H1 (cell line): ENCODE measurements around the gene TFAP2B. TPM values are rescaled to one million over a fixed set of nuclear protein-coding genes. Genes with fewer than 3 reads are reported as not detected.

Experiments used
- CHD1 ChIP-seq: IDR thresholded peaks from 2 replicates; pipeline ENCODE4 v1.6.1; 2012; ENCODE audit warnings: low read depth, low read length, improper control_type of control experiment
- CHD7 ChIP-seq: fragments of 300-600 bp; sonication (generic); IDR thresholded peaks from 2 replicates; pipeline ENCODE4 v1.7.1; 2012; ENCODE audit warnings: low read length, moderate library complexity, mild to moderate bottlenecking, inconsistent platforms; ENCODE audit not compliant: insufficient replicate concordance
- CREB1 ChIP-seq: IDR thresholded peaks from 2 replicates; pipeline ENCODE4 v1.6.1; 2012; ENCODE audit warnings: inconsistent platforms
- HDAC6 ChIP-seq: IDR thresholded peaks from one replicate; pipeline ENCODE4 v1.7.1; 2012; ENCODE audit warnings: low read depth, mild to moderate bottlenecking, inconsistent platforms, low read length, moderate library complexity
- JUN ChIP-seq: IDR thresholded peaks from 2 replicates; pipeline ENCODE4 v1.6.1; 2011; ENCODE audit warnings: low read depth, mild to moderate bottlenecking, improper control_type of control experiment, low read length
- KDM4A ChIP-seq: IDR thresholded peaks from one replicate; pipeline ENCODE4 v1.7.1; 2012; ENCODE audit warnings: low read depth, mild to moderate bottlenecking, moderate library complexity, low read length, inconsistent platforms; ENCODE audit not compliant: severe bottlenecking
- KDM5A ChIP-seq: fragments of 200-600 bp; IDR thresholded peaks from 2 replicates; pipeline ENCODE4 v1.7.1; 2012; ENCODE audit warnings: mild to moderate bottlenecking, low read length, inconsistent platforms, mixed read lengths
- POU5F1 ChIP-seq: IDR thresholded peaks from 2 replicates; pipeline ENCODE4 v1.6.1; 2011; ENCODE audit warnings: low read depth, mild to moderate bottlenecking, low read length, moderate library complexity
- RBBP5 ChIP-seq: IDR thresholded peaks from 2 replicates; pipeline ENCODE4 v1.7.1; 2012; ENCODE audit warnings: low read depth, mild to moderate bottlenecking, inconsistent platforms, low read length, moderate library complexity, borderline replicate concordance
- SIN3A ChIP-seq, 2 experiments: IDR thresholded peaks in 1 of 2; conservative IDR thresholded peaks in 1 of 2; 2 replicates each; pipeline ENCODE4 v1.6.1; 2011 to 2012; ENCODE audit warnings: low read length in 2 of 2, improper control_type of control experiment in 1 of 2, low read depth in 1 of 2, mild to moderate bottlenecking in 1 of 2
- SIRT6 ChIP-seq: IDR thresholded peaks from one replicate; pipeline ENCODE4 v1.7.1; 2012; ENCODE audit warnings: low read length, inconsistent platforms
- SP1 ChIP-seq: IDR thresholded peaks from 2 replicates; pipeline ENCODE4 v1.6.1; 2011; ENCODE audit warnings: low read depth, low read length
- polyA plus RNA-seq, 7 experiments: library from polyadenylated mRNA; depleted of rRNA in 3 of 7; stranded (reverse) in 5 of 7; unstranded in 2 of 7; fragments of >200 nt in 5 of 7; fragments of 200-250 nt in 2 of 7; gene quantifications; 1 replicate in 5 of 7; 2 replicates in 1 of 7; 4 replicates in 1 of 7; pipeline versions ENCODE4 v1.2.1 to v1.2.3, GENCODE V29; 2011 to 2013; ENCODE audit warnings: missing spikeins in 2 of 7, mixed read lengths in 2 of 7
- total RNA-seq: library from RNA; stranded (reverse); fragmentation: NEBNext Ultra II Directional; extraction: Animal tissue kit (Norgen Biotek cat#: 25700); gene quantifications from 2 replicates; pipeline ENCODE4 v1.2.1, GENCODE V29; 2021

Gene TFAP2B
- total and polyA plus RNA-seq, 2 of the 8 experiments (the other 6 are each of a cell fraction or from before 2014, with no cell fraction given), result not detected

- TF ChIP-seq CHD7 (no peak), SIRT6 (no peak), HDAC6 (no peak), SP1 (no peak), SIN3A (conservative IDR thresholded peaks at IDR 0.05 in 1 of 2, IDR thresholded peaks at IDR 0.05 in 1 of 2; ENCODE audit: low read depth in 1 of 2, low read length in 2 of 2) (no peak), JUN (no peak), CREB1 (no peak), POU5F1 (no peak), KDM5A (no peak), RBBP5 (no peak), CHD1 (no peak), KDM4A (no peak)
Measured at GRCh38 chr6:50829898-50830444, 11.3 kb downstream of the TFAP2B start (continued).
